ENCODE results near the gene TBX4. TPM values are rescaled to one million over a fixed set of nuclear protein-coding genes. Genes with fewer than 3 reads are reported as not detected.
A peak's percentile ranks its signal among the peaks of the same experiment; 100 is the strongest.
"Not testable (repeated sequence)": the region's sequence is repeated elsewhere in the genome, so short reads cannot be mapped to it uniquely, and the experiment has no call there.

The TBX4 gene
- total and polyA plus RNA-seq, 9 of the 15 experiments (the other 6 are each of a cell fraction or from before 2014, with no cell fraction given), result not detected

DNA sequence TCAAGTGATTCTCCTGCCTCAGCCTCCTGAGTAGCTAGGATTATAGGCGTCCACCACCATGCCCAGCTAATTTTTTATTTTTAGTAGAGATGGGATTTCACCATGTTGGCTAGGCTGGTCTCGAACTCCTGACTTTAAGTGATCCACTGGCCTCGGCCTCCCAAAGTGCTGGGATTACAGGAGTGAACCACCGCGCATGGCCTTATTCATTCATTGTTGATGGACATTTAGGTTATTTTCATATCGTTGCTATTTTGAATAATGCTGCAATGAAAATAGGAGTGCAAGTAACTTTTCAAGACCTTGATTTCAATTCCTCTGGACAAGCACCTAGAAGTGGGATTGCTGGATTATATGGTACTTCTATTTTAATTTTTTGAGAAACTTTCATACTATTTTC lies 22.4 kb upstream of the TBX4 start:
- BruUV-seq (replicated peaks); H3K27ac ChIP-seq (ENCODE audit: extremely low read depth, low read depth, low read length); H3K36me3 ChIP-seq (ENCODE audit: control insufficient read depth, insufficient read depth, low read length); H2AFZ ChIP-seq (ENCODE audit: low read depth, low read length); ATAC-seq; CTCF ChIA-PET (ENCODE audit: low intra/inter-chr PET ratio); H3K79me2 ChIP-seq (ENCODE audit: control insufficient read depth, insufficient read depth, low read length); H3K27me3 ChIP-seq (ENCODE audit: control insufficient read depth in 2 of 2, insufficient read depth in 2 of 2, low read length in 2 of 2); H3K9me3 ChIP-seq (replicated peaks; ENCODE audit: control insufficient read depth, insufficient read depth, low read depth, low read length); H3K4me2 ChIP-seq (ENCODE audit: insufficient read depth, low read length); FAIRE-seq; H3K9ac ChIP-seq (ENCODE audit: insufficient read depth in 1 of 2, low read depth in 2 of 2, low read length in 2 of 2); H4K20me1 ChIP-seq (replicated peaks; ENCODE audit: control insufficient read depth, insufficient read depth, low read length); H3K4me3 ChIP-seq; intact Hi-C loops (cut with micrococcal nuclease); H3K4me1 ChIP-seq (replicated peaks in 1 of 2; ENCODE audit: control insufficient read depth in 2 of 2, insufficient read depth in 2 of 2, low read length in 2 of 2); H3K9me1 ChIP-seq (ENCODE audit: control insufficient read depth, insufficient read depth, low read length); POLR2A ChIA-PET; DNase-seq (ENCODE audit: extremely low read depth in 1 of 4, low spot score in 3 of 4): not testable (repeated sequence)
- TF ChIP-seq, protein P1, sequence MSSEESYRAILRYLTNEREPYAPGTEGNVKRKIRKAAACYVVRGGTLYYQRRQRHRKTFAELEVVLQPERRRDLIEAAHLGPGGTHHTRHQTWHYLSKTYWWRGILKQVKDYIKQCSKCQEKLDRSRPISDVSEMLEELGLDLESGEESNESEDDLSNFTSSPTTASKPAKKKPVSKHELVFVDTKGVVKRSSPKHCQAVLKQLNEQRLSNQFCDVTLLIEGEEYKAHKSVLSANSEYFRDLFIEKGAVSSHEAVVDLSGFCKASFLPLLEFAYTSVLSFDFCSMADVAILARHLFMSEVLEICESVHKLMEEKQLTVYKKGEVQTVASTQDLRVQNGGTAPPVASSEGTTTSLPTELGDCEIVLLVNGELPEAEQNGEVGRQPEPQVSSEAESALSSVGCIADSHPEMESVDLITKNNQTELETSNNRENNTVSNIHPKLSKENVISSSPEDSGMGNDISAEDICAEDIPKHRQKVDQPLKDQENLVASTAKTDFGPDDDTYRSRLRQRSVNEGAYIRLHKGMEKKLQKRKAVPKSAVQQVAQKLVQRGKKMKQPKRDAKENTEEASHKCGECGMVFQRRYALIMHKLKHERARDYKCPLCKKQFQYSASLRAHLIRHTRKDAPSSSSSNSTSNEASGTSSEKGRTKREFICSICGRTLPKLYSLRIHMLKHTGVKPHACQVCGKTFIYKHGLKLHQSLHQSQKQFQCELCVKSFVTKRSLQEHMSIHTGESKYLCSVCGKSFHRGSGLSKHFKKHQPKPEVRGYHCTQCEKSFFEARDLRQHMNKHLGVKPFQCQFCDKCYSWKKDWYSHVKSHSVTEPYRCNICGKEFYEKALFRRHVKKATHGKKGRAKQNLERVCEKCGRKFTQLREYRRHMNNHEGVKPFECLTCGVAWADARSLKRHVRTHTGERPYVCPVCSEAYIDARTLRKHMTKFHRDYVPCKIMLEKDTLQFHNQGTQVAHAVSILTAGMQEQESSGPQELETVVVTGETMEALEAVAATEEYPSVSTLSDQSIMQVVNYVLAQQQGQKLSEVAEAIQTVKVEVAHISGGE (CRISPR knock-in tag; IDR thresholded peaks at IDR 0.05), result peak in 1 of 3 experiments; percentile 93; a peak in 2 of 6 replicates
- WGBS (ENCODE audit: insufficient coverage, low coverage, missing lambda C conversion rate), result 24% methylated on average over 6 of the region's 6 CpGs
- in situ Hi-C loops (cut with MboI), result loop anchor here (10.0 to 25.0 kb wide), 2 partner anchors 415 to 682 kb away; no protein-coding TSS in a partner anchor

Measured in K562 (cell line).